ENCODE measurements around the gene PPP1R14C.

GRCh38 chr6:150255840-150256239 lies 113.0 kb downstream of the PPP1R14C start:
- TF ChIP-seq ZFP62 (CRISPR knock-in tag; IDR thresholded peaks at IDR 0.05), result no peak
- TF ChIP-seq, protein P1, sequence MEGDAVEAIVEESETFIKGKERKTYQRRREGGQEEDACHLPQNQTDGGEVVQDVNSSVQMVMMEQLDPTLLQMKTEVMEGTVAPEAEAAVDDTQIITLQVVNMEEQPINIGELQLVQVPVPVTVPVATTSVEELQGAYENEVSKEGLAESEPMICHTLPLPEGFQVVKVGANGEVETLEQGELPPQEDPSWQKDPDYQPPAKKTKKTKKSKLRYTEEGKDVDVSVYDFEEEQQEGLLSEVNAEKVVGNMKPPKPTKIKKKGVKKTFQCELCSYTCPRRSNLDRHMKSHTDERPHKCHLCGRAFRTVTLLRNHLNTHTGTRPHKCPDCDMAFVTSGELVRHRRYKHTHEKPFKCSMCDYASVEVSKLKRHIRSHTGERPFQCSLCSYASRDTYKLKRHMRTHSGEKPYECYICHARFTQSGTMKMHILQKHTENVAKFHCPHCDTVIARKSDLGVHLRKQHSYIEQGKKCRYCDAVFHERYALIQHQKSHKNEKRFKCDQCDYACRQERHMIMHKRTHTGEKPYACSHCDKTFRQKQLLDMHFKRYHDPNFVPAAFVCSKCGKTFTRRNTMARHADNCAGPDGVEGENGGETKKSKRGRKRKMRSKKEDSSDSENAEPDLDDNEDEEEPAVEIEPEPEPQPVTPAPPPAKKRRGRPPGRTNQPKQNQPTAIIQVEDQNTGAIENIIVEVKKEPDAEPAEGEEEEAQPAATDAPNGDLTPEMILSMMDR (CRISPR knock-in tag; IDR thresholded peaks at IDR 0.05), result no peak
- no peak for TF ChIP-seq TCF7L2 (IDR thresholded peaks at IDR 0.05; ENCODE audit: low read depth, low read length)
- no peak for TF ChIP-seq ZSCAN29 (CRISPR knock-in tag; conservative IDR thresholded peaks at IDR 0.05)
- TF ChIP-seq ZFP1 (CRISPR knock-in tag; IDR thresholded peaks at IDR 0.05), result no peak
- no peak for TF ChIP-seq RAD51 (IDR thresholded peaks at IDR 0.05; ENCODE audit: borderline replicate concordance)
- no peak for TF ChIP-seq TEAD2 (CRISPR knock-in tag; IDR thresholded peaks at IDR 0.05)
- TF ChIP-seq NR1H2 (CRISPR knock-in tag; IDR thresholded peaks at IDR 0.05; ENCODE audit: borderline replicate concordance, low read depth), result no peak

Data from HepG2 (cell line).